Thymus (tissue), 11 donors: ENCODE data around the gene ZNF525. TPM values are rescaled to one million over a fixed set of nuclear protein-coding genes. Genes with fewer than 3 reads are reported as not detected.
"Not testable (repeated sequence)": the region's sequence is repeated elsewhere in the genome, so short reads cannot be mapped to it uniquely, and the experiment has no call there.

Experiments
- DNase-seq, 9 donors: peaks; one replicate each; pipeline ENCODE4 v3.0.0-alpha.2; 2013; ENCODE audit warnings: low spot score in 9 of 9, low read depth in 6 of 9, missing footprints in 1 of 9
- H3K27ac ChIP-seq, 2 donors: one replicate each; pipeline ENCODE4 v1.5.1; 2013; ENCODE audit warnings: control low read depth in 1 of 2, low read depth in 1 of 2, low read length in 1 of 2, mild to moderate bottlenecking in 1 of 2, moderate library complexity in 1 of 2
- H3K27me3 ChIP-seq, 2 donors: one replicate each; pipeline ENCODE4 v1.5.1; 2013; ENCODE audit warnings: low read length in 1 of 2; ENCODE audit not compliant: control insufficient read depth in 2 of 2, insufficient read depth in 1 of 2
- H3K36me3 ChIP-seq, 2 donors: one replicate each; pipeline ENCODE4 v1.5.1; 2013; ENCODE audit warnings: low read length in 1 of 2, mild to moderate bottlenecking in 1 of 2, moderate library complexity in 1 of 2; ENCODE audit not compliant: control insufficient read depth in 2 of 2, insufficient read depth in 2 of 2
- H3K4me1 ChIP-seq, 2 donors: one replicate each; pipeline ENCODE4 v1.5.1; 2013; ENCODE audit warnings: low read length in 2 of 2; ENCODE audit not compliant: control insufficient read depth in 2 of 2, insufficient read depth in 2 of 2
- H3K4me3 ChIP-seq, 2 donors: one replicate each; pipeline ENCODE4 v1.5.1; 2013; ENCODE audit warnings: low read length in 2 of 2, control low read depth in 1 of 2, mild to moderate bottlenecking in 1 of 2
- H3K9me3 ChIP-seq, 2 donors: one replicate each; pipeline ENCODE4 v1.5.1; 2013; ENCODE audit warnings: low read length in 1 of 2, mild to moderate bottlenecking in 1 of 2; ENCODE audit not compliant: control insufficient read depth in 2 of 2, insufficient read depth in 1 of 2
- WGBS: extraction: QIAGEN DNeasy Blood & Tissue Kit; methylation state at CpG from one replicate; pipeline ENCODE4 v1.1.7; 2013; 5-methylcytosine and 5-hydroxymethylcytosine counted together
- polyA plus RNA-seq: library from polyadenylated mRNA; stranded (reverse); fragments of 200-250 nt; gene quantifications from one replicate; pipeline ENCODE4 v1.2.3, GENCODE V29; 2013
- total RNA-seq: library from RNA; stranded (reverse); fragments of 120-200 nt; gene quantifications from one replicate; pipeline ENCODE4 v1.2.4, GENCODE V29; 2013
- donor health status: healthy.

ZNF525 gene
- total and polyA plus RNA-seq, 2 donors: 12.8 to 18.0 TPM

- Histone ChIP-seq H3K4me3 (no peak overlapping the region), H3K4me1 (no peaks in the 10 kb centered on the region), H3K36me3 (no peaks in the 10 kb centered on the region), H3K27me3 (no peaks in the 10 kb centered on the region), H3K27ac (no peak overlapping the region), H3K9me3 (peaks cover 3 to 39% of the 10 kb centered on the region in 2 donors)
- WGBS: 70% methylated on average over 35 of the region's 35 CpGs
- DNase-seq: no peak
These were observed 7.5 kb upstream of the ZNF525 start for GRCh38 chr19:53357821-53358581.

- not testable (repeated sequence) for DNase-seq, H3K36me3 ChIP-seq, H3K4me3 ChIP-seq, H3K27ac ChIP-seq, H3K4me1 ChIP-seq, H3K27me3 ChIP-seq
- H3K9me3 ChIP-seq: peaks cover 2 to 31% of the 10 kb centered on the region in 2 donors
- 96% methylated on average over 10 of the region's 10 CpGs for WGBS
These were observed 5.4 kb upstream of the ZNF525 start for GRCh38 chr19:53360056-53360455.

DNA sequence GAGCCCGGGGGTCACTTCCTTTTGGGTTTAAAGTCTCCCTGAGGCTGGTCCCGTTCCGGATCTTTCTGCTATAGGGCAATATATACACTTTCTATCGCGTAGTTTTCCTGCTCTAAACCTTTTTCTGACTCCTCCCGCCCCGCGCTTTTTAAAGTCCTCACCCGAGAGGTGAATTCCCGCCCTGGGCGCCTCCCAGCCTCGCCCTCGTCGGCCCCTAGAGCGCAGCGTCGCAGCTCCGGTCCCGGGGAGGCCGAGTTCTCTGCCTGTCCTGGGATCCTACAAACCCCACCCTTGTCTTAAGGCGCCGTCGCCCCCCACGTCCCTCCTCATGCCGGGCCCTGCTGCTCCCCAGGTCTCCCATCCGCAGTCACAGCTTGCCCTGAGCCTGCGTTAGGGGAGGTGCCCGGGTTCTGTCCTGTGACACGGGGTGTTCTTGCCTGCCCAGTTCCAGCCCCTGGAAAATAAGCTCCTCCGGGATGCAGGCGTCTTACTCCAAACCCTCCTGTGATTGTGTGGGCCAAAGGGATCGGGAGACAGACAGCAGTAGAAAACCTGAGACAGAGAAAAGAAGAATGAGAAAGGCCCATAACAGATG, 491 bp downstream of the ZNF525 start:
- under 1% methylated on average over 32 of the region's 32 CpGs for WGBS

GRCh38 chr19:53372196-53372595, 6.7 kb downstream of the ZNF525 start:
- no peak for DNase-seq
- Histone ChIP-seq H3K36me3 (peaks cover 3 to 28% of the 10 kb centered on the region in 2 donors), H3K4me1 (no peaks in the 10 kb centered on the region), H3K27me3 (no peaks in the 10 kb centered on the region), H3K9me3 (peaks cover 1 to 3% of the 10 kb centered on the region in 2 donors), H3K4me3 (no peak overlapping the region), H3K27ac (no peak overlapping the region)
- WGBS: 97% methylated on average over 4 of the region's 4 CpGs

More for the DNA sequence above, 491 bp downstream of the ZNF525 start:
- peak in 1 of 9 donors; percentile 3 for DNase-seq
- Histone ChIP-seq H3K4me3 (peak overlapping the region; percentile 67 to 74), H3K27ac (peak overlapping the region; percentile 30 to 92), H3K9me3 (peaks cover 1 to 3% of the 10 kb centered on the region in 2 donors), H3K27me3 (no peaks in the 10 kb centered on the region), H3K4me1 (peaks cover 0 to 8% of the 10 kb centered on the region in 2 donors), H3K36me3 (no peaks in the 10 kb centered on the region)

GRCh38 chr19:53374288-53374687, 8.8 kb downstream of the ZNF525 start:
- H3K4me1 ChIP-seq: no peaks in the 10 kb centered on the region
- no peak overlapping the region for H3K27ac ChIP-seq
- peaks cover 3 to 37% of the 10 kb centered on the region in 2 donors for H3K36me3 ChIP-seq
- no peak for DNase-seq
- H3K9me3 ChIP-seq: peaks cover 2 to 3% of the 10 kb centered on the region in 2 donors
- H3K4me3 ChIP-seq: no peak overlapping the region
- H3K27me3 ChIP-seq: no peaks in the 10 kb centered on the region
- 79% methylated on average over 3 of the region's 3 CpGs for WGBS

DNA sequence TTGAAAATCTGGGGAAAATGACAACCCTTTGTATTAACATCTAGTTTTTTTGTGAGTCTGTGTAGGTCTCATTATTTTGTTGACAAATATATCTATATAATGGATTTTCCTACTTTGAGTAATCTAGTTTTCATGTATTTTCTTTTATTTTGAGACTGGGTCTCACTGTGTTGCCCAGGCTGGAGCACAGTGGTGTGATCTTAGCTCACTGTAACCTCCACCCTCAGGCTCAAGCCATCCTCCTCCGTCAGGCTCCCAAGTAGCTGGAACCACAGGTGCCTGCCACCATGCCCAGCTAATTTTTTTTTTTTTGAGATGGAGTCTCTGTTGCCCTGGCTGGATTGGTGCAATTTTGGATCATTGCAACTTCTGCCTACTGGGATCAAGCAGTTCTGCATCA, 9.2 kb downstream of the ZNF525 start:
- Histone ChIP-seq H3K9me3 (peaks cover 2 to 6% of the 10 kb centered on the region in 2 donors), H3K27ac (no peak overlapping the region), H3K27me3 (no peaks in the 10 kb centered on the region), H3K4me3 (no peak overlapping the region), H3K36me3 (peaks cover 3 to 40% of the 10 kb centered on the region in 2 donors), H3K4me1 (no peaks in the 10 kb centered on the region)
- 100% methylated on average over 1 of the region's 1 CpG for WGBS
- DNase-seq: no peak

DNA sequence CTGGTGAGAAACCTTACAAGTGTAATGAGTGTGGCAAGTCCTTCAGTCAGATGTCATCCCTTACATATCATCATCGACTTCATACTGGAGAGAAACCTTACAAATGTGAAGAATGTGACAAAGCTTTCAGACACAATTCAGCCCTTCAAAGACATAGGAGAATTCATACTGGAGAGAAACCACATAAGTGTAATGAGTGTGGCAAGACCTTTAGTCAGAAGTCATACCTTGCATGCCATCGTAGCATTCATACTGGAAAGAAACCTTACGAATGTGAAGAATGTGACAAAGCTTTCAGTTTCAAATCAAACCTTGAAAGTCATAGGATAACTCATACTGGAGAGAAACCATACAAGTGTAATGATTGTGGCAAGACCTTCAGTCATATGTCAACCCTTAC, 15.9 kb downstream of the ZNF525 start:
- H3K27ac ChIP-seq: no peak overlapping the region
- no peak for DNase-seq
- no peak overlapping the region for H3K4me3 ChIP-seq
- H3K27me3 ChIP-seq: no peaks in the 10 kb centered on the region
- 98% methylated on average over 3 of the region's 3 CpGs for WGBS
- peaks cover 7 to 10% of the 10 kb centered on the region in 2 donors for H3K9me3 ChIP-seq
- no peaks in the 10 kb centered on the region for H3K4me1 ChIP-seq
- H3K36me3 ChIP-seq: peaks cover 0 to 28% of the 10 kb centered on the region in 2 donors

GRCh38 chr19:53388168-53388567, 22.7 kb downstream of the ZNF525 start:
- no peak overlapping the region for H3K27ac ChIP-seq
- peaks cover 4 to 23% of the 10 kb centered on the region in 2 donors for H3K9me3 ChIP-seq
- no peak overlapping the region for H3K4me3 ChIP-seq
- H3K36me3 ChIP-seq: no peaks in the 10 kb centered on the region
- DNase-seq: no peak
- 98% methylated on average over 3 of the region's 3 CpGs for WGBS
- H3K27me3 ChIP-seq: no peaks in the 10 kb centered on the region
- H3K4me1 ChIP-seq: no peaks in the 10 kb centered on the region

- WGBS: 97% methylated on average over 5 of the region's 5 CpGs
- Histone ChIP-seq H3K4me1 (no peaks in the 10 kb centered on the region), H3K9me3 (peaks cover 4 to 23% of the 10 kb centered on the region in 2 donors), H3K4me3 (no peak overlapping the region), H3K27me3 (no peaks in the 10 kb centered on the region), H3K27ac (no peak overlapping the region), H3K36me3 (no peaks in the 10 kb centered on the region)
- DNase-seq: no peak
These were observed 23.4 kb downstream of the ZNF525 start for GRCh38 chr19:53388904-53389303.
